GM19351 (cell line): Measurements from ENCODE around the gene BBOF1.
"Not testable (repeated sequence)": the region's sequence is repeated elsewhere in the genome, so short reads cannot be mapped to it uniquely, and the experiment has no call there.

Source experiments
- ATAC-seq: cut with Tn5 transposase; IDR thresholded peaks from one replicate; pipeline ENCODE4 v1.9.1; 2021; ENCODE audit warnings: mild to moderate bottlenecking, moderate library complexity; ENCODE audit not compliant: unreplicated experiment

Gene BBOF1

GRCh38 chr14:74085047-74085637 is 66.0 kb downstream of the BBOF1 start:
- ATAC-seq: no peak

- ATAC-seq: peak; percentile 21
Measured at GRCh38 chr14:74085828-74086227, 66.7 kb downstream of the BBOF1 start.

- no peak for ATAC-seq
Measured at GRCh38 chr14:74089251-74090020, 70.3 kb downstream of the BBOF1 start.

- no peak for ATAC-seq
Measured at GRCh38 chr14:74105381-74105780, 86.2 kb downstream of the BBOF1 start.

- no peak for ATAC-seq
Measured at GRCh38 chr14:74109369-74109768, 90.2 kb downstream of the BBOF1 start.

- ATAC-seq: not testable (repeated sequence)
Measured at GRCh38 chr14:74111395-74112216, 92.5 kb downstream of the BBOF1 start.
